A204.1 (cell line): ENCODE measurements around the gene SERPINA3.

ENCODE experiments used
- FAIRE-seq: peaks from 2 replicates; lab custom pipeline; 2012; peaks lifted over from hg19 to GRCh38; lab: Jason Lieb, UNC

Gene SERPINA3

DNA sequence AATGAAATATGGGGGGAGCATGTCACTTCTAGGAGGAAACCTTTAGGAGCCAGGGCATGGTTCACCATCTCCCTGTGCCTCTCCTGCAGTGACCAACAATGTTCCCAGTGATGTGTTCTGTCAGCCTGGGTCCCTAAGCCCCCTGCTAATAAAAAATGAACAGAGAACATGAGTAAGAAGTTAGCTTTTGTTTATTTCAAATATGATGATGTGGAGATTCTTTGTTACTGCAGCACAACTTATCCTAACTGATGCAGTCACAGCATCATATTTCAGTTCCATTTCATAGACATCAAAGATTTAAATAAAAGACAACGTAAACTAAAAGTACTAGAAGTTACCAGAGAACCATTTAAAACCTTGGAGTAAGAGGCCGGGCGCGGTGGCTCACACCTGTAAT, 43.9 kb downstream of the SERPINA3 start:
- FAIRE-seq = no peak

GRCh38 chr14:94659256-94659655, 47.1 kb downstream of the SERPINA3 start:
- FAIRE-seq = no peak

DNA sequence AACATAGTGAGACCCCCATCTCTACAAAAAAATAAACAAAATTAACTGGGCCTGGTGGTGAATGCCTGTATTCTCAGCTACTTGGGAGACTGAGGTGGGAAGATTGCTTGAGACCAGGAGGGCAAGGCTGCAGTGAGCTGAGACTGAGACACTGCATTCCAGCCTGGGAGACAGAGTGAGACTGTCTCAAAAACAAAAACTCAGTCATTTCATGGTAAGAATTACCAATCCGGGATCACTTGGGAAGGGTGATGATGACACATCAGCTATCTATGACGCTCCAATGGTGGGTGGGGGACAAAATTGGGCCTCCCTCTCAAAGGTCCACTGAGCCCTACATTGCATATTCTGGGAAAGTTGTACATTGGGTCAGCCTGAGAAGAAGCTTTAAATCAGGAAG, 47.7 kb downstream of the SERPINA3 start:
- FAIRE-seq = no peak

- no peak for FAIRE-seq
Measured at GRCh38 chr14:94660306-94660946, 48.2 kb downstream of the SERPINA3 start.

GRCh38 chr14:94663538-94663937, 51.3 kb downstream of the SERPINA3 start:
- no peak for FAIRE-seq

GRCh38 chr14:94663965-94664704, 51.9 kb downstream of the SERPINA3 start:
- FAIRE-seq = no peak

- no peak for FAIRE-seq
Measured at GRCh38 chr14:94665121-94665520, 52.9 kb downstream of the SERPINA3 start.

DNA sequence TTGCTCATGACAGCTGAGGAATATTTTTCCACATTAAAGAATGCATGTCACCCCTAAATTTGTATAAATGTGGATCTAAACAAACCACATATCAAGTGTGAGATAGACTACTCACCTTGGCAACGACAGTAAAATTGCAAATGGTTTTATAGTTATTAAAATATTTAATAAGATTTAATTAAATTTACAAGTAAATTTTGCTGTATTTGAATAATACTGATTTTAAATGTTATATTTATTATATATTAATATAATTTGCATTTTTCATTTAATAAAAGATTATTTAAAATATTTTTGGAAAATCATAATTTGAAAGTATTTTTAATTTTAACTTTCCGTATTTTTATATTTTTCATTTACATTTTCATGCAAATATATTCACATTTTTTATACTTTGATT, 53.4 kb downstream of the SERPINA3 start:
- peak; percentile 98 for FAIRE-seq

DNA sequence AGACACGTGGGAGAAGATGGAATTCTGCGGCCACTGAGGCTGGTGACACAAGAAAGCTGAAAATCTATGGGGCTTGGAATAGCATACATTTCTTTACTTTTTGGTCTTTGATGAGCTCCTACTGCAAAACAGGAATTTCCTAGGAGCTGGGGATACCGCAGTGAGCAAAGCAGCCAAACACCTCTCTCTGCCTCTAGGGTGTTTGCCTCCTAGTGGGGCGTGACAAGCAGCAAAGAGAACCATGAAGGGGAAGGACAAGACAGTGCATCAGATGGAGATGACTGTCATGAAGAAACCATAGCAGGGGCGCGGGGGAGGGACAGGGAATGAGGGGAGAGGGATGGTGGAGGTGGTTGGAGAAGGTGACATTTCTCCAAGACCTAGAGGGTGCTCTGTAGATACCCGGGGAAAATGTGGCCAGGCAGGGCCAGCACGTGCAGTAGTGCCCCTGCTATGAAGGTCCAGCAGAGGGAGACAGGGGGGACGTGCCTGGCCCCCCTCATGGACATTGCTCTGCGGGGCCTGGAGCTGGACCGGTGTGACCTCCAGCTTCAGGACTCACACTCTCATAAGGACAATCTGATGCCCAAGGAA, 58.6 kb downstream of the SERPINA3 start:
- no peak for FAIRE-seq

GRCh38 chr14:94671870-94672444, 59.8 kb downstream of the SERPINA3 start:
- no peak for FAIRE-seq

GRCh38 chr14:94673071-94673470, 60.9 kb downstream of the SERPINA3 start:
- no peak for FAIRE-seq
